Measurements from ENCODE around the gene MRGPRX2.

Gene MRGPRX2

DNA sequence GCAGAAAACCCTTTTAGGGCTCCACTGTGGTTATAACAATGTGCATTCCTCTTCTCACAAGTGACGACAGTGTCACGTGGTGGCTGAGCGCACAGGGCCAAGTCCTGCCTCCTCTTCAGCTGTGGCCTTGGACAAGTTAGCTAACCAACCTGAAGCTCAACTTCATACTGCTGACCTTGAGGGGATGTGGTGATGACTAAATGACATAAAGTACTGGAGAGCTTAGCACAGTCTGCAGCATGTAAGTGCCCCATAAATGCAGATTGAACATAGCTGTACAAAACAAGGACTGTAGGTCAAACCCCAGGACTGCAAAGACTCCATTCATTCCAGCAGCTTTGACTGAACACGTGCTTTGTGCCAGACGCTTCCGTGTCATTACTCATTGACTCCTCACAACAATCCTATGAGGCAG, 20.1 kb upstream of the MRGPRX2 start:
- Mint-ChIP-seq H3K9me3 (no peaks in the 10 kb centered on the region), H3K4me3 (no peak overlapping the region), H3K27me3 (ENCODE audit: low read depth, poor library complexity) (peaks cover 18% of the 10 kb centered on the region), H3K4me1 (peaks cover 36% of the 10 kb centered on the region), H3K27ac (no peak overlapping the region), H3K36me3 (ENCODE audit: low read depth) (no peaks in the 10 kb centered on the region)
- TF ChIP-seq, protein P1, sequence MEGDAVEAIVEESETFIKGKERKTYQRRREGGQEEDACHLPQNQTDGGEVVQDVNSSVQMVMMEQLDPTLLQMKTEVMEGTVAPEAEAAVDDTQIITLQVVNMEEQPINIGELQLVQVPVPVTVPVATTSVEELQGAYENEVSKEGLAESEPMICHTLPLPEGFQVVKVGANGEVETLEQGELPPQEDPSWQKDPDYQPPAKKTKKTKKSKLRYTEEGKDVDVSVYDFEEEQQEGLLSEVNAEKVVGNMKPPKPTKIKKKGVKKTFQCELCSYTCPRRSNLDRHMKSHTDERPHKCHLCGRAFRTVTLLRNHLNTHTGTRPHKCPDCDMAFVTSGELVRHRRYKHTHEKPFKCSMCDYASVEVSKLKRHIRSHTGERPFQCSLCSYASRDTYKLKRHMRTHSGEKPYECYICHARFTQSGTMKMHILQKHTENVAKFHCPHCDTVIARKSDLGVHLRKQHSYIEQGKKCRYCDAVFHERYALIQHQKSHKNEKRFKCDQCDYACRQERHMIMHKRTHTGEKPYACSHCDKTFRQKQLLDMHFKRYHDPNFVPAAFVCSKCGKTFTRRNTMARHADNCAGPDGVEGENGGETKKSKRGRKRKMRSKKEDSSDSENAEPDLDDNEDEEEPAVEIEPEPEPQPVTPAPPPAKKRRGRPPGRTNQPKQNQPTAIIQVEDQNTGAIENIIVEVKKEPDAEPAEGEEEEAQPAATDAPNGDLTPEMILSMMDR (IDR thresholded peaks at IDR 0.05), result no peak
- no peak for DNase-seq

DNA sequence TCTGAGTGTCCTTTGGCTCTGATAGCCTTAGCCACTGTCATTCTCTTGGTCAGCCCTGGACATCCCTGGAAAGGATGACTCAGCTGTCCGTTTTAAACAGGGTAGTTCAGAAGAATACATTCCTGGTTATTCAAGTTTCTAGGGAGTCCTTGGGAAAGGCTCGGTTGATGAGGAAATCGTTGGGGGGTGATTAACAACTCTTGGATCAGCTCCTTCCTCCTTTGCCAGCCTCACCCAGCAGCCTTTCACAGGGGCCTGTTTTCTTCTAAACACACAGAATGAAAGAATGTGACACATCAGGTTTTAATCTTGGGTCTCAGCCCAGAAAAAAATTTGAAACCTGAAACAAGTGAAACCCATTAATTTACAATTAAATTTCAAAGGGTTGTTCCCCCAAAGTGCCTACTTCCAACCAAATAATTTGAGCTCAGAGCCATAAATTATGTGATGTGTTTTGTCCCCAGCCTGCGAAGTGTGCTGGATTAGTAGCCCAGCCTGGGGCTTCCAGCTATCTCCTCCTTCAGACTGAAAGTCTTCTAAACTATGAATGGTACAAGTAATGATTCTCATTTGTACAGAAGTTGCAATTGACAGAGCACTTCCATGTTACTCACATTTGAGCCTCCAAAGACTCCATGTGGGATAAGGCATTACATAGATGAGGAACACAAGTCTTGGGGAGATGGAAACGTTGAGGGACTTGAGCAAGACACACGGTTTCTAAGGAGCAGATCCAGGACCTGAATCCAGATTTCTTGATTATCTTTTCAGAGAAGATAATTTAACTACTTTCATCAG, 19.3 kb upstream of the MRGPRX2 start:
- H3K4me1 Mint-ChIP-seq, result peaks cover 35% of the 10 kb centered on the region
- TF ChIP-seq, protein P1 (IDR thresholded peaks at IDR 0.05), result no peak

DNA sequence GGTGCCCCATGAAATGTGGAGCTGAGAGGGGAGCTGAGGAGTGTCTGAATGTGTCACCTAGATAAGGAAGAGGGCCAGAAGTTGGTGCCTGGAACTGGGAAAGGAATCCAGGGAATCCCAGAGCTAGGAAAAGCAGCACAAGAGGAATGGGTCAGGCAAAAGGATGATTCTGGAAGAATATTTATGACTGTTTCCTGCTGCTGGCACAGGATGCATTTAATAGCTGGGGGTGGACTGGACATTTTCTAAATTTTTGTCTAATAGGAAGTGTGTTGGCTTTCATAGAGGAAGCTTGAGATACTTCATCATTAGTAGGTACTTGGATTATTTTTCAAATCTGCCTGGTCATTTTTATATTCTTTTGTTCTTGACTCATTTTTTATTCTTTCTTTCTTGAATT, 17.4 kb upstream of the MRGPRX2 start:
- H3K36me3 Mint-ChIP-seq (ENCODE audit: low read depth), result no peaks in the 10 kb centered on the region
- H3K4me3 Mint-ChIP-seq, result no peak overlapping the region
- TF ChIP-seq, protein P1 (IDR thresholded peaks at IDR 0.05), result no peak
- peaks cover 35% of the 10 kb centered on the region for H3K4me1 Mint-ChIP-seq
- H3K27ac Mint-ChIP-seq, result no peak overlapping the region
- no peak for DNase-seq
- H3K27me3 Mint-ChIP-seq (ENCODE audit: low read depth, poor library complexity), result peaks cover 13% of the 10 kb centered on the region
- no peaks in the 10 kb centered on the region for H3K9me3 Mint-ChIP-seq

More for the DNA sequence above, 19.3 kb upstream of the MRGPRX2 start:
- no peaks in the 10 kb centered on the region for H3K36me3 Mint-ChIP-seq (ENCODE audit: low read depth)
- no peak for DNase-seq
- H3K27me3 Mint-ChIP-seq (ENCODE audit: low read depth, poor library complexity), result peaks cover 18% of the 10 kb centered on the region
- H3K4me3 Mint-ChIP-seq, result no peak overlapping the region
- no peaks in the 10 kb centered on the region for H3K9me3 Mint-ChIP-seq
- H3K27ac Mint-ChIP-seq, result no peak overlapping the region

DNA sequence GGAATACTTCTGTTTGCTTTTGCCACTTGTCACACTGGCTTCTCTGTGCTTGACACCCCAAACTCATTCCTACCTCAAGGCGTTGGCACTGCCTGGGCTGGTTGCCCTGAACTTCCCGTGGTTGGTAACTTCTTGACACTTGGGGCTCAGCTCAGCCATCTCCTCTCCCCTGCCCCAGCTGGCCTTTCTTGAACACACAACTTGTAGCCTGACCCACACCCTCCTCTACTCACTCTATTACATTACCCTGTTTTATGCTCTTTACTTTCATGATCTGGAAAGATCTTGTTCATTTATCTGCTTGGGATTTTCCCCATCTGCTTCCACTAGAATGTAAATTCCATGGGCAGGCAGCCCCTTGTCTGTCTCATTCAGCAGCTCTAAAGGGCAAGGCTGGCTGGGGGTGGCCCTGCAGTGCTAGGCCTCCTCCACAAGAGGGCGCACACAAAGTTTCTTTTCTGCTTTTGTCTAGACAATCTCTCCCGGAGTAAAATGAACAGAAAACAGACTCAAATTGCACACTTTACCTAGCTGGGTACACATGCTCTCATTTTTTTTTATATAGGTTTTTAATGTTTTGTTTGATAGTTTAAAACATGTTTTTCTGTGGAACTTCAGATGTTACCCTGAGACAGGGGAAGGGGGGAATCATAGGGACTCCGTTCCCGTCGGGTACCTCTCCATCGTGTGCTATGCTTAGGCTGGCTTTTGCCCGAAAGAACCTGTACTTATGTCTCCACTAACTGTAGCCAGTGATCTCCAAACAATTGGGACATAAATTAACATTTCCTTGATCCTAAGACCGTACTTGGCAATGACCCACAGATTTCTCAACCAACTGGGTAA, 16.4 kb upstream of the MRGPRX2 start:
- Mint-ChIP-seq H3K9me3 (no peaks in the 10 kb centered on the region), H3K4me1 (peaks cover 35% of the 10 kb centered on the region), H3K4me3 (no peak overlapping the region), H3K27me3 (ENCODE audit: low read depth, poor library complexity) (peaks cover 13% of the 10 kb centered on the region), H3K27ac (no peak overlapping the region), H3K36me3 (ENCODE audit: low read depth) (no peaks in the 10 kb centered on the region)
- peak; percentile 80 for DNase-seq
- TF ChIP-seq, protein P1 (IDR thresholded peaks at IDR 0.05), result peak; percentile 98

DNA sequence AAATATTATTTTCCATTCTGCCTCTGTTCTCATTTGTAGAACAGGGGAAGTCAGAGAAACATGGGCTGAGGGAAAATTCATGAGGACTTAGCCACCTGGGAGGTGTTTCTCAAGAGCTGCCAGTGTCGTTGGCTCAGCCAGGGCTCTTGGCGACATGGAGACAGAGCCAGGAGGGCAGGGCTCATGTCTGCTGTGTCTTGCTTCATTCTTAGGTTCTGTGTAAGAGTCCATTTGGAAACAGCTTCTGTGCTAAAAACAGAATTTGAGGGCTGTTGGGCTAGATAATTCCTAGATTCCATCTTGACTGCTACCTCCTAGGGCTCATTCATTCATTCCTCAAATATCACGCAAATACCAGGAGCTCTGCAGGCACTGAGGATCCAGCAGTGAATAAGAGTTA, 15.1 kb upstream of the MRGPRX2 start:
- H3K4me3 Mint-ChIP-seq, result no peak overlapping the region
- TF ChIP-seq, protein P1 (IDR thresholded peaks at IDR 0.05), result no peak
- H3K36me3 Mint-ChIP-seq (ENCODE audit: low read depth), result no peaks in the 10 kb centered on the region
- H3K27me3 Mint-ChIP-seq (ENCODE audit: low read depth, poor library complexity), result peaks cover 16% of the 10 kb centered on the region
- H3K4me1 Mint-ChIP-seq, result peaks cover 35% of the 10 kb centered on the region
- no peak for DNase-seq
- no peak overlapping the region for H3K27ac Mint-ChIP-seq
- no peaks in the 10 kb centered on the region for H3K9me3 Mint-ChIP-seq
